Measurements from ENCODE around the gene KRTAP4-16. TPM values are rescaled to one million over a fixed set of nuclear protein-coding genes. Genes with fewer than 3 reads are reported as not detected.
"Not testable (repeated sequence)": the region's sequence is repeated elsewhere in the genome, so short reads cannot be mapped to it uniquely, and the experiment has no call there.

KRTAP4-16 gene
- total RNA-seq, 1 experiment from 2014 or later = not detected

DNA sequence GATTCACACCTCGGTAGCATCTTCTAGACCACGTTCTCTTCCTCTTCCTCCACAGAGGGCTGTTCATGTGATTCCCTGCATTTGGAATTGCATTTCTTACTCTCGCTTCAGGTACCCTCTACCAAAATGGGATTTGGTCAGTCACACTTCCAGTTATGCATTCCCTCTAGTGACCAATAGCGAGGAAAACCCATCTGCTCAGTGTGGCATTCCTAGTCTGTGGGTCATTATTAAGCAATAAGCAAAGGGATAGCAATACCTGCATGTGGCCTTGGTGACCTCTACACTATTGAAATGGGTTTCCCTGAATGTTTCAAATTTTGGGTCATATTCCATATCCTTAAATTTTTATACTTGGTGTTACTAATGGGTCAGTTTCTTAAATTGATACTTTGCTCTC lies 48.0 kb upstream of the KRTAP4-16 start:
- no peak overlapping the region for H3K4me3 ChIP-seq (replicated peaks in 1 of 2; ENCODE audit: low read depth in 1 of 2, low read length in 2 of 2)
- ChIA-PET CTCF (no interaction called here), POLR2A (no interaction called here), RAD21 (ENCODE audit: low non-redundant PET in 1 of 2, low total read pairs in 2 of 2, uncharacterized antibody in 2 of 2, unreplicated experiment in 2 of 2) (no interaction called here)
- H3K9me2 ChIP-seq (ENCODE audit: insufficient read depth) = no peaks in the 10 kb centered on the region
- H3K4me1 ChIP-seq (ENCODE audit: control insufficient read depth in 1 of 2, insufficient read depth in 2 of 2, low read length in 2 of 2) = no peaks in the 10 kb centered on the region
- intact Hi-C loops (cut with micrococcal nuclease) = no loop called here
- no peak for DNase-seq (ENCODE audit: low read depth, low spot score)
- no peak overlapping the region for H2AFZ ChIP-seq (ENCODE audit: low read depth, low read length, poor library complexity, severe bottlenecking)
- H3K27ac ChIP-seq (ENCODE audit: low read depth, low read length) = no peak overlapping the region
- H3K4me2 ChIP-seq (ENCODE audit: low read length) = no peak overlapping the region
- TF ChIP-seq JUND (IDR thresholded peaks at IDR 0.05) = no peak
- TF ChIP-seq, protein P1, sequence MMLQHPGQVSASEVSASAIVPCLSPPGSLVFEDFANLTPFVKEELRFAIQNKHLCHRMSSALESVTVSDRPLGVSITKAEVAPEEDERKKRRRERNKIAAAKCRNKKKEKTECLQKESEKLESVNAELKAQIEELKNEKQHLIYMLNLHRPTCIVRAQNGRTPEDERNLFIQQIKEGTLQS (IDR thresholded peaks at IDR 0.05) = no peak
- BruUV-seq (replicated peaks) = no TSS peak
- H3K36me3 ChIP-seq (ENCODE audit: control insufficient read depth in 1 of 2, insufficient read depth in 2 of 2, low read length in 2 of 2) = no peaks in the 10 kb centered on the region
- no peak overlapping the region for H3K9ac ChIP-seq (ENCODE audit: low read length)
- H4K20me1 ChIP-seq (ENCODE audit: insufficient read depth) = no peaks in the 10 kb centered on the region
- ATAC-seq = no peak
- H3K27me3 ChIP-seq (ENCODE audit: insufficient read depth, low read length) = no peaks in the 10 kb centered on the region
- H3K9me3 ChIP-seq (ENCODE audit: control insufficient read depth in 1 of 2, insufficient read depth in 1 of 2, low read depth in 1 of 2, low read length in 2 of 2) = peaks cover 0 to 10% of the 10 kb centered on the region in 2 experiments; a peak in 1 of 4 replicates
- H3K79me2 ChIP-seq (ENCODE audit: insufficient read depth, low read length) = no peaks in the 10 kb centered on the region

DNA sequence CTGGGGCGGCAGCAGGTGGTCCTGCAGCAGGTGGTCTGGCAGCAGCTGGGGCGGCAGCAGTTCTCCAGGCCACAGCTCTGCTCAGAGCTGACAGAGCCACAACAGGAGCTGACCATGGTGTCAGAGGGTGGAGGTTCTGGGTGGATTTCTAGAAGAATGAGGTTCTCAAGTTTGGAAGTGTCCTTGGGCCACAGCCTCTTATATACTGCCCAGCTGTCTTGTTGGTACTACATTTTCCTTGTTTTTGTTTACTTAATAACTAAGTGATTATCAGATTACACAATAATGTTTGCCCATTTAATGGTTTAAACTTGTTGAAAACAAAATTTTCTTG lies 47.6 kb upstream of the KRTAP4-16 start, which contains the start of gene KRTAP4-5:
TSS of gene KRTAP4-5 (minus strand) at position 174 of the 334 bp plus-strand sequence. CDS start at position 116, 58 bp downstream.
- TF ChIP-seq POLR2AphosphoS5 (IDR thresholded peaks at IDR 0.05; ENCODE audit: low read depth, low read length) = no peak
- TF ChIP-seq, protein P2, sequence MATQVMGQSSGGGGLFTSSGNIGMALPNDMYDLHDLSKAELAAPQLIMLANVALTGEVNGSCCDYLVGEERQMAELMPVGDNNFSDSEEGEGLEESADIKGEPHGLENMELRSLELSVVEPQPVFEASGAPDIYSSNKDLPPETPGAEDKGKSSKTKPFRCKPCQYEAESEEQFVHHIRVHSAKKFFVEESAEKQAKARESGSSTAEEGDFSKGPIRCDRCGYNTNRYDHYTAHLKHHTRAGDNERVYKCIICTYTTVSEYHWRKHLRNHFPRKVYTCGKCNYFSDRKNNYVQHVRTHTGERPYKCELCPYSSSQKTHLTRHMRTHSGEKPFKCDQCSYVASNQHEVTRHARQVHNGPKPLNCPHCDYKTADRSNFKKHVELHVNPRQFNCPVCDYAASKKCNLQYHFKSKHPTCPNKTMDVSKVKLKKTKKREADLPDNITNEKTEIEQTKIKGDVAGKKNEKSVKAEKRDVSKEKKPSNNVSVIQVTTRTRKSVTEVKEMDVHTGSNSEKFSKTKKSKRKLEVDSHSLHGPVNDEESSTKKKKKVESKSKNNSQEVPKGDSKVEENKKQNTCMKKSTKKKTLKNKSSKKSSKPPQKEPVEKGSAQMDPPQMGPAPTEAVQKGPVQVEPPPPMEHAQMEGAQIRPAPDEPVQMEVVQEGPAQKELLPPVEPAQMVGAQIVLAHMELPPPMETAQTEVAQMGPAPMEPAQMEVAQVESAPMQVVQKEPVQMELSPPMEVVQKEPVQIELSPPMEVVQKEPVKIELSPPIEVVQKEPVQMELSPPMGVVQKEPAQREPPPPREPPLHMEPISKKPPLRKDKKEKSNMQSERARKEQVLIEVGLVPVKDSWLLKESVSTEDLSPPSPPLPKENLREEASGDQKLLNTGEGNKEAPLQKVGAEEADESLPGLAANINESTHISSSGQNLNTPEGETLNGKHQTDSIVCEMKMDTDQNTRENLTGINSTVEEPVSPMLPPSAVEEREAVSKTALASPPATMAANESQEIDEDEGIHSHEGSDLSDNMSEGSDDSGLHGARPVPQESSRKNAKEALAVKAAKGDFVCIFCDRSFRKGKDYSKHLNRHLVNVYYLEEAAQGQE (IDR thresholded peaks at IDR 0.05; ENCODE audit: low read depth) = peak; percentile 9; the same call in 1 of the 2 replicates
- H3K4me2 ChIP-seq (ENCODE audit: low read length) = no peak within 1 kb of the TSS
- intact Hi-C loops (cut with micrococcal nuclease) = no loop called here
- no peak for ATAC-seq
- H3K27ac ChIP-seq (ENCODE audit: low read depth, low read length) = no peak within 1 kb of the TSS
- no peaks in the 10 kb centered on the region for H3K79me2 ChIP-seq (ENCODE audit: insufficient read depth, low read length)
- no peak within 1 kb of the TSS for H3K9ac ChIP-seq (ENCODE audit: low read length)
- ChIA-PET CTCF (no interaction called here), POLR2A (no interaction called here), RAD21 (ENCODE audit: low non-redundant PET in 1 of 2, low total read pairs in 2 of 2, uncharacterized antibody in 2 of 2, unreplicated experiment in 2 of 2) (no interaction called here)
- no peaks in the 10 kb centered on the region for H3K4me1 ChIP-seq (ENCODE audit: control insufficient read depth in 1 of 2, insufficient read depth in 2 of 2, low read length in 2 of 2)
- no peak within 1 kb of the TSS for H3K4me3 ChIP-seq (replicated peaks in 1 of 2; ENCODE audit: low read depth in 1 of 2, low read length in 2 of 2)
- BruUV-seq (replicated peaks) = no TSS peak
- H3K9me2 ChIP-seq (ENCODE audit: insufficient read depth) = no peaks in the 10 kb centered on the region
- no peak within 1 kb of the TSS for H2AFZ ChIP-seq (ENCODE audit: low read depth, low read length, poor library complexity, severe bottlenecking)
- H3K36me3 ChIP-seq (ENCODE audit: control insufficient read depth in 1 of 2, insufficient read depth in 2 of 2, low read length in 2 of 2) = no peaks in the 10 kb centered on the region
- no peak for DNase-seq (ENCODE audit: low read depth, low spot score)
- no peaks in the 10 kb centered on the region for H4K20me1 ChIP-seq (ENCODE audit: insufficient read depth)
- no peaks in the 10 kb centered on the region for H3K27me3 ChIP-seq (ENCODE audit: insufficient read depth, low read length)
- peaks cover 0 to 10% of the 10 kb centered on the region in 2 experiments; a peak in 1 of 4 replicates for H3K9me3 ChIP-seq (ENCODE audit: control insufficient read depth in 1 of 2, insufficient read depth in 1 of 2, low read depth in 1 of 2, low read length in 2 of 2)

DNA sequence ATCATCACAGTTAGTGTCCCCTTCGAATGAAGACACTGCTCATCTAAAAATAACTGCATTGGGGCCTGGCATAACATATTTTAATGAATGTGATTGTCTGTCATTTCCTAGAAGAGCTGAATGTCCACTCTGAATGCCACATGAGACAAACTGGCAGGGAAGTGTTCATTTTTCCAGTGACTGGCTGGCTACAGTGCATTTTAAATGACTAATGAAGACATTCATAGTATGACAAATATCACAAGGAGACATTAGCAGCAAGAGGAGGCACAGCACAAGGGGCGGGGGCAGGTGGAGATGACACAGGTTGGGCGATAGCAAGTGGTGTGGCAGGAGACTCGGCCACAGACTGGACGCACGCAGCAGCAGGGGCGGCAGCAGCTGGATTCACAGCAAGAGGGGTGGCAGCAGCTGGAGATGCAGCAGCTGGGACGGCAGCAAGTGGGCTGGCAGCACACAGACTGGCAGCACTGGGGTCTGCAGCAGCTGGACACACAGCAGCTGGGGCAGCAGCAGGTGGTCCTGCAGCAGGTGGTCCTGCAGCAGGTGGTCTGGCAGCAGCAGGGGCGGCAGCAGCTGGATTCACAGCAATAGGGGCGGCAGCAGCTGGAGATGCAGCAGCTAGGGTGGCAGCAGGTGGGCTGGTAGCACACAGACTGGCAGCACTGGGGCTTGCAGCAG lies 47.1 kb upstream of the KRTAP4-16 start:
- H3K36me3 ChIP-seq (ENCODE audit: control insufficient read depth in 1 of 2, insufficient read depth in 2 of 2, low read length in 2 of 2); RAD21 ChIA-PET (ENCODE audit: low non-redundant PET in 1 of 2, low total read pairs in 2 of 2, uncharacterized antibody in 2 of 2, unreplicated experiment in 2 of 2); H3K9ac ChIP-seq (ENCODE audit: low read length); POLR2A ChIA-PET; ATAC-seq; intact Hi-C loops (cut with micrococcal nuclease); H3K27ac ChIP-seq (ENCODE audit: low read depth, low read length); H4K20me1 ChIP-seq (ENCODE audit: insufficient read depth); DNase-seq (ENCODE audit: low read depth, low spot score); CTCF ChIA-PET; H3K4me3 ChIP-seq (replicated peaks in 1 of 2; ENCODE audit: low read depth in 1 of 2, low read length in 2 of 2); H3K27me3 ChIP-seq (ENCODE audit: insufficient read depth, low read length); H3K4me2 ChIP-seq (ENCODE audit: low read length); H3K9me2 ChIP-seq (ENCODE audit: insufficient read depth); BruUV-seq (replicated peaks); H3K4me1 ChIP-seq (ENCODE audit: control insufficient read depth in 1 of 2, insufficient read depth in 2 of 2, low read length in 2 of 2); H2AFZ ChIP-seq (ENCODE audit: low read depth, low read length, poor library complexity, severe bottlenecking); H3K79me2 ChIP-seq (ENCODE audit: insufficient read depth, low read length): not testable (repeated sequence)
- H3K9me3 ChIP-seq (ENCODE audit: control insufficient read depth in 1 of 2, insufficient read depth in 1 of 2, low read depth in 1 of 2, low read length in 2 of 2) = peaks cover 0 to 11% of the 10 kb centered on the region in 2 experiments; a peak in 1 of 4 replicates
